Endothelial cell of umbilical vein (primary cell): Measurements from ENCODE around the gene MPIG6B. TPM values are rescaled to one million over a fixed set of nuclear protein-coding genes. Genes with fewer than 3 reads are reported as not detected.

Experiments used
- BruUV-seq: library from RNA; stranded (reverse); fragments of 400-500 nt; replicated peaks from 2 replicates; lab custom pipeline; 2021; lab: Mats Ljungman, UMichigan
- CTCF ChIA-PET: fragments of 300-600, 350-600 bp; sonication (Branson Sonifier 250); formaldehyde crosslinking; loops from one replicate; lab custom pipeline; 2021; ENCODE audit warnings: antibody characterized with exemption, inconsistent platforms; lab: Charles Lee
- POLR2A ChIA-PET: fragments of 300-600, 350-600 bp; sonication (Branson Sonifier 250); formaldehyde crosslinking; loops from one replicate; lab custom pipeline; 2021; ENCODE audit warnings: antibody characterized with exemption, inconsistent platforms; lab: Charles Lee
- DNase-seq: peaks from one replicate; pipeline ENCODE4 v3.0.0-alpha.2; 2011; ENCODE audit warnings: low read depth, low spot score
- FAIRE-seq: peaks from 2 replicates; lab custom pipeline; 2011; peaks lifted over from hg19 to GRCh38; lab: Jason Lieb, UNC
- H2AFZ ChIP-seq: 2 replicates; pipeline ENCODE4 v1.6.0; 2012; ENCODE audit warnings: low read depth, low read length, control low read depth, inconsistent platforms
- H3K27ac ChIP-seq: 2 replicates; pipeline ENCODE4 v1.5.1; 2011; ENCODE audit warnings: low read depth, mild to moderate bottlenecking, control low read depth, low read length, moderate library complexity; ENCODE audit not compliant: insufficient read depth
- H3K27me3 ChIP-seq, 2 experiments: 2 replicates each; pipeline versions ENCODE4 v1.6.0 to v1.6.1; 2011; ENCODE audit warnings: low read length in 2 of 2, mixed read lengths in 1 of 2; ENCODE audit not compliant: control insufficient read depth in 2 of 2, insufficient read depth in 2 of 2
- H3K36me3 ChIP-seq, 2 experiments: 2 replicates in 1 of 2; 3 replicates in 1 of 2; pipeline ENCODE4 v1.5.1; 2011; ENCODE audit warnings: low read length in 2 of 2, mild to moderate bottlenecking in 1 of 2, moderate library complexity in 1 of 2; ENCODE audit not compliant: control insufficient read depth in 2 of 2, insufficient read depth in 2 of 2; ENCODE audit errors: extremely low read depth in 1 of 2
- H3K4me1 ChIP-seq: 3 replicates; pipeline ENCODE4 v1.5.1; 2011; ENCODE audit warnings: mild to moderate bottlenecking, low read length; ENCODE audit not compliant: control insufficient read depth, insufficient read depth; ENCODE audit errors: extremely low read depth
- H3K4me2 ChIP-seq: 2 replicates; pipeline ENCODE4 v1.6.1; 2011; ENCODE audit warnings: low read length, control low read depth, mixed read lengths; ENCODE audit not compliant: insufficient read depth
- H3K4me3 ChIP-seq, 3 experiments: fragments of 200-600 bp in 1 of 3; sonication (generic), shearing (Covaris generic) in 1 of 3; replicated peaks in 1 of 3; 2 replicates each; pipeline ENCODE4 v1.5.1; 2011 to 2016; ENCODE audit warnings: control low read depth in 3 of 3, low read length in 3 of 3, mild to moderate bottlenecking in 2 of 3, inconsistent platforms in 1 of 3, low read depth in 1 of 3, moderate library complexity in 1 of 3; ENCODE audit not compliant: insufficient read depth in 1 of 3
- H3K79me2 ChIP-seq: 2 replicates; pipeline ENCODE4 v1.6.0; 2012; ENCODE audit warnings: low read length, inconsistent platforms; ENCODE audit not compliant: control insufficient read depth, insufficient read depth
- H3K9ac ChIP-seq: replicated peaks from 2 replicates; pipeline ENCODE3; 2011; ENCODE audit warnings: low read length, control low read depth; ENCODE audit not compliant: insufficient read depth; ENCODE audit errors: extremely low read depth
- H3K9me1 ChIP-seq: replicated peaks from 3 replicates; pipeline ENCODE4 v1.6.0; 2011; ENCODE audit warnings: mild to moderate bottlenecking, low read length; ENCODE audit not compliant: control insufficient read depth, insufficient read depth; ENCODE audit errors: extremely low read depth
- H3K9me3 ChIP-seq: replicated peaks from 2 replicates; pipeline ENCODE4 v1.5.1; 2012; ENCODE audit warnings: low read length, inconsistent platforms; ENCODE audit not compliant: control insufficient read depth, insufficient read depth
- H4K20me1 ChIP-seq: replicated peaks from 2 replicates; pipeline ENCODE3; 2011; ENCODE audit warnings: mild to moderate bottlenecking, low read length; ENCODE audit not compliant: control insufficient read depth, insufficient read depth; ENCODE audit errors: extremely low read depth
- CTCF ChIP-seq, 2 donors: IDR thresholded peaks; 1 replicate in 1 of 2; 2 replicates in 1 of 2; pipeline ENCODE4 v1.5.1; 2011; ENCODE audit warnings: low read length in 2 of 2, mild to moderate bottlenecking in 2 of 2, moderate library complexity in 2 of 2, control low read depth in 1 of 2, inconsistent platforms in 1 of 2, low read depth in 1 of 2; ENCODE audit not compliant: insufficient read depth in 1 of 2; ENCODE audit errors: extremely low read depth in 1 of 2
- GATA2 ChIP-seq: IDR thresholded peaks from 2 replicates; pipeline ENCODE4 v1.7.0; 2011; ENCODE audit warnings: low read depth, mild to moderate bottlenecking, moderate library complexity, mixed read lengths, low read length; ENCODE audit not compliant: insufficient read length, insufficient read depth
- MAX ChIP-seq: IDR thresholded peaks from 2 replicates; pipeline ENCODE4 v1.6.1; 2011; ENCODE audit not compliant: insufficient read depth, insufficient read length
- POLR2A ChIP-seq: IDR thresholded peaks from 2 replicates; pipeline ENCODE4 v1.6.1; 2012; ENCODE audit warnings: low read depth, mild to moderate bottlenecking, control low read depth, low read length
- POLR2AphosphoS5 ChIP-seq: IDR thresholded peaks from 2 replicates; pipeline ENCODE4 v1.6.1; 2012; ENCODE audit warnings: low read depth, mild to moderate bottlenecking, control low read depth, low read length, moderate library complexity; ENCODE audit not compliant: insufficient read depth
- dilution Hi-C: fragments of 300-500 bp; cut with MboI; formaldehyde crosslinking; loops from one replicate; pipeline ENCODE4 v1.15.0; 2019; ENCODE audit warnings: low sequenced_read_pairs; ENCODE audit not compliant: extremely low pct_ligation_motif_present
- intact Hi-C: fragments of 100-400 bp; cut with micrococcal nuclease; formaldehyde crosslinking; loops from one replicate; pipeline ENCODE4 v1.10.0; 2022
- polyA plus RNA-seq, 4 experiments: library from polyadenylated mRNA; depleted of rRNA in 3 of 4; stranded (reverse) in 3 of 4; unstranded in 1 of 4; fragments of >200 nt; gene quantifications; 2 replicates each; pipeline versions ENCODE4 v1.2.1 to v1.2.3, GENCODE V29; 2011 to 2012; ENCODE audit warnings: missing spikeins in 1 of 4
- total RNA-seq: library from RNA; stranded (reverse); gene quantifications from 2 replicates; pipeline ENCODE4 v1.2.3, GENCODE V29; 2021

The MPIG6B gene
- total and polyA plus RNA-seq, 2 donors (not counting 3 experiments of a cell fraction or from before 2014, with no cell fraction given) = not detected

GRCh38 chr6:31739639-31740396 lies 16.6 kb downstream of the MPIG6B start, which contains the start of gene MSH5:
Gene MSH5 (plus strand): TSS chr6:31740005. CDS start chr6:31740467, 462 bp downstream.
- CTCF ChIA-PET = interaction anchor here (0.8 to 6.0 kb wide), 10 partner anchors 10 to 104 kb away, joined by 3 to 55 read pairs (median 6); partner anchors contain the start of genes ABHD16A, DDAH2 and LY6G5C
- Histone ChIP-seq H3K4me2 (peak within 1 kb of the TSS; percentile 79), H3K79me2 (peaks cover 24% of the 10 kb centered on the region), H4K20me1 (no peaks in the 10 kb centered on the region), H2AFZ (peak within 1 kb of the TSS; percentile 35), H3K27ac (peak within 1 kb of the TSS; percentile 94), H3K4me1 (peaks cover 31% of the 10 kb centered on the region), H3K4me3 (peak within 1 kb of the TSS; percentile 23 to 76 (median 61)), H3K9me1 (no peaks in the 10 kb centered on the region), H3K9ac (peak within 1 kb of the TSS; percentile 81), H3K9me3 (no peaks in the 10 kb centered on the region), H3K27me3 (no peaks in the 10 kb centered on the region), H3K36me3 (no peaks in the 10 kb centered on the region)
- dilution Hi-C loops = no loop called here
- POLR2A ChIA-PET = interaction anchor here (0.5 to 3.2 kb wide), 5 partner anchors 10 to 159 kb away, joined by 3 to 19 read pairs (median 4); partner anchors contain the start of genes ABHD16A, DDAH2, HSPA1A and HSPA1B
- FAIRE-seq = peak; percentile 99
- intact Hi-C loops = loop anchor here (1.0 to 10.0 kb wide), 7 partner anchors 37 to 195 kb away; partner anchors contain the start of genes ABHD16A, ATP6V1G2, BAG6 and C6orf47
- TF ChIP-seq CTCF (IDR thresholded peaks at IDR 0.05; ENCODE audit: extremely low read depth in 1 of 2, insufficient read depth in 1 of 2, low read depth in 1 of 2, low read length in 2 of 2) (no peak), POLR2A (peak; percentile 65), POLR2AphosphoS5 (peak; percentile 76), MAX (peak; percentile 43), GATA2 (no peak)
- BruUV-seq = TSS peak; percentile 11
- DNase-seq = peak; percentile 100
